Measurements from ENCODE around the gene YIF1A. TPM values are rescaled to one million over a fixed set of nuclear protein-coding genes. Genes with fewer than 3 reads are reported as not detected.

Gene YIF1A
- total and polyA plus RNA-seq, 9 donors = 45.3 to 58.9 (median 53.7) TPM

GRCh38 chr11:66293352-66293751, 4.4 kb upstream of the YIF1A start:
- Histone ChIP-seq H3K36me3 (ENCODE audit: control insufficient read depth, insufficient read depth, low read length) (no peaks in the 10 kb centered on the region), H3K27me3 (ENCODE audit: control insufficient read depth, insufficient read depth, low read length) (peaks cover 43% of the 10 kb centered on the region), H3K4me3 (ENCODE audit: low read length) (no peak overlapping the region), H3K4me1 (ENCODE audit: control insufficient read depth, insufficient read depth, low read length) (peaks cover 11% of the 10 kb centered on the region), H3K27ac (ENCODE audit: low read length) (no peak overlapping the region), H3K9me3 (replicated peaks; ENCODE audit: control insufficient read depth, low read depth, low read length) (no peaks in the 10 kb centered on the region)
- WGBS (ENCODE audit: insufficient coverage) = no CpG with 5 or more reads among the region's 4 CpGs
- DNase-seq = no peak

GRCh38 chr11:66292543-66293332, 3.8 kb upstream of the YIF1A start:
- WGBS (ENCODE audit: insufficient coverage) = 55% methylated on average over 14 of the region's 17 CpGs
- peaks cover under 1% of the 10 kb centered on the region for H3K36me3 ChIP-seq (ENCODE audit: control insufficient read depth, insufficient read depth, low read length)
- no peak overlapping the region for H3K27ac ChIP-seq (ENCODE audit: low read length)
- peaks cover 18% of the 10 kb centered on the region for H3K4me1 ChIP-seq (ENCODE audit: control insufficient read depth, insufficient read depth, low read length)
- peaks cover 43% of the 10 kb centered on the region for H3K27me3 ChIP-seq (ENCODE audit: control insufficient read depth, insufficient read depth, low read length)
- H3K9me3 ChIP-seq (replicated peaks; ENCODE audit: control insufficient read depth, low read depth, low read length) = no peaks in the 10 kb centered on the region
- no peak for DNase-seq
- no peak overlapping the region for H3K4me3 ChIP-seq (ENCODE audit: low read length)

- H3K27ac ChIP-seq (ENCODE audit: low read length) = no peak within 1 kb of the TSS
- H3K27me3 ChIP-seq (ENCODE audit: control insufficient read depth, insufficient read depth, low read length) = peaks cover 40% of the 10 kb centered on the region
- H3K4me1 ChIP-seq (ENCODE audit: control insufficient read depth, insufficient read depth, low read length) = peaks cover 25% of the 10 kb centered on the region
- H3K4me3 ChIP-seq (ENCODE audit: low read length) = no peak within 1 kb of the TSS
- no peaks in the 10 kb centered on the region for H3K9me3 ChIP-seq (replicated peaks; ENCODE audit: control insufficient read depth, low read depth, low read length)
- peaks cover 8% of the 10 kb centered on the region for H3K36me3 ChIP-seq (ENCODE audit: control insufficient read depth, insufficient read depth, low read length)
- 1% methylated on average over 93 of the region's 95 CpGs for WGBS (ENCODE audit: insufficient coverage)
- DNase-seq = no peak
These were observed 3.0 kb upstream of the YIF1A start, which contains the start of gene TMEM151A for GRCh38 chr11:66291706-66292542. TMEM151A (plus strand) TSS chr11:66291894; CDS start chr11:66292014, 120 bp downstream.

- Histone ChIP-seq H3K9me3 (replicated peaks; ENCODE audit: control insufficient read depth, low read depth, low read length) (no peaks in the 10 kb centered on the region), H3K4me1 (ENCODE audit: control insufficient read depth, insufficient read depth, low read length) (peaks cover 25% of the 10 kb centered on the region), H3K27ac (ENCODE audit: low read length) (no peak overlapping the region), H3K27me3 (ENCODE audit: control insufficient read depth, insufficient read depth, low read length) (peaks cover 40% of the 10 kb centered on the region), H3K36me3 (ENCODE audit: control insufficient read depth, insufficient read depth, low read length) (peaks cover 12% of the 10 kb centered on the region), H3K4me3 (ENCODE audit: low read length) (no peak overlapping the region)
- 9% methylated on average over 13 of the region's 16 CpGs for WGBS (ENCODE audit: insufficient coverage)
- DNase-seq = no peak
These were observed 2.4 kb upstream of the YIF1A start for GRCh38 chr11:66291303-66291705.

- peaks cover 19% of the 10 kb centered on the region for H3K36me3 ChIP-seq (ENCODE audit: control insufficient read depth, insufficient read depth, low read length)
- no peak overlapping the region for H3K4me3 ChIP-seq (ENCODE audit: low read length)
- DNase-seq = no peak
- H3K9me3 ChIP-seq (replicated peaks; ENCODE audit: control insufficient read depth, low read depth, low read length) = no peaks in the 10 kb centered on the region
- H3K27me3 ChIP-seq (ENCODE audit: control insufficient read depth, insufficient read depth, low read length) = peaks cover 40% of the 10 kb centered on the region
- H3K27ac ChIP-seq (ENCODE audit: low read length) = no peak overlapping the region
- WGBS (ENCODE audit: insufficient coverage) = no CpG with 5 or more reads among the region's 2 CpGs
- peaks cover 25% of the 10 kb centered on the region for H3K4me1 ChIP-seq (ENCODE audit: control insufficient read depth, insufficient read depth, low read length)
These were observed 1.3 kb upstream of the YIF1A start for GRCh38 chr11:66290330-66290621.

- DNase-seq = peak; percentile 89
- Histone ChIP-seq H3K27ac (ENCODE audit: low read length) (peak overlapping the region; percentile 96), H3K4me3 (ENCODE audit: low read length) (peak overlapping the region; percentile 62), H3K36me3 (ENCODE audit: control insufficient read depth, insufficient read depth, low read length) (peaks cover 25% of the 10 kb centered on the region), H3K27me3 (ENCODE audit: control insufficient read depth, insufficient read depth, low read length) (peaks cover 40% of the 10 kb centered on the region), H3K9me3 (replicated peaks; ENCODE audit: control insufficient read depth, low read depth, low read length) (no peaks in the 10 kb centered on the region), H3K4me1 (ENCODE audit: control insufficient read depth, insufficient read depth, low read length) (peaks cover 25% of the 10 kb centered on the region)
- 27% methylated on average over 10 of the region's 36 CpGs for WGBS (ENCODE audit: insufficient coverage)
These were observed 796 bp upstream of the YIF1A start for GRCh38 chr11:66289548-66290329.

GRCh38 chr11:66287889-66288670, 863 bp downstream of the YIF1A start:
- peaks cover 30% of the 10 kb centered on the region for H3K27me3 ChIP-seq (ENCODE audit: control insufficient read depth, insufficient read depth, low read length)
- H3K36me3 ChIP-seq (ENCODE audit: control insufficient read depth, insufficient read depth, low read length) = peaks cover 39% of the 10 kb centered on the region
- peak overlapping the region; percentile 92 for H3K4me3 ChIP-seq (ENCODE audit: low read length)
- H3K9me3 ChIP-seq (replicated peaks; ENCODE audit: control insufficient read depth, low read depth, low read length) = no peaks in the 10 kb centered on the region
- peaks cover 26% of the 10 kb centered on the region for H3K4me1 ChIP-seq (ENCODE audit: control insufficient read depth, insufficient read depth, low read length)
- DNase-seq = no peak
- 19% methylated on average over 14 of the region's 20 CpGs for WGBS (ENCODE audit: insufficient coverage)
- H3K27ac ChIP-seq (ENCODE audit: low read length) = peak overlapping the region; percentile 91

GRCh38 chr11:66287211-66287888, 1.6 kb downstream of the YIF1A start:
- H3K27ac ChIP-seq (ENCODE audit: low read length) = no peak overlapping the region
- H3K27me3 ChIP-seq (ENCODE audit: control insufficient read depth, insufficient read depth, low read length) = peaks cover 23% of the 10 kb centered on the region
- H3K4me3 ChIP-seq (ENCODE audit: low read length) = no peak overlapping the region
- peaks cover 33% of the 10 kb centered on the region for H3K4me1 ChIP-seq (ENCODE audit: control insufficient read depth, insufficient read depth, low read length)
- 67% methylated on average over 6 of the region's 10 CpGs for WGBS (ENCODE audit: insufficient coverage)
- no peak for DNase-seq
- H3K9me3 ChIP-seq (replicated peaks; ENCODE audit: control insufficient read depth, low read depth, low read length) = no peaks in the 10 kb centered on the region
- peaks cover 41% of the 10 kb centered on the region for H3K36me3 ChIP-seq (ENCODE audit: control insufficient read depth, insufficient read depth, low read length)

- DNase-seq = no peak
- no peaks in the 10 kb centered on the region for H3K9me3 ChIP-seq (replicated peaks; ENCODE audit: control insufficient read depth, low read depth, low read length)
- H3K4me3 ChIP-seq (ENCODE audit: low read length) = no peak overlapping the region
- H3K36me3 ChIP-seq (ENCODE audit: control insufficient read depth, insufficient read depth, low read length) = peaks cover 41% of the 10 kb centered on the region
- peaks cover 17% of the 10 kb centered on the region for H3K27me3 ChIP-seq (ENCODE audit: control insufficient read depth, insufficient read depth, low read length)
- peaks cover 40% of the 10 kb centered on the region for H3K4me1 ChIP-seq (ENCODE audit: control insufficient read depth, insufficient read depth, low read length)
- no peak overlapping the region for H3K27ac ChIP-seq (ENCODE audit: low read length)
- 79% methylated on average over 4 of the region's 5 CpGs for WGBS (ENCODE audit: insufficient coverage)
These were observed 2.2 kb downstream of the YIF1A start for GRCh38 chr11:66286699-66287098.
